Astrocyte of the cerebellum (primary cell): Measurements from ENCODE around the gene NOL11.
"Not testable (repeated sequence)": the region's sequence is repeated elsewhere in the genome, so short reads cannot be mapped to it uniquely, and the experiment has no call there.

Experiments
- DNase-seq: peaks from one replicate; pipeline ENCODE4 v3.0.0-alpha.2; 2011; ENCODE audit warnings: low read depth
- H3K4me3 ChIP-seq: 2 replicates; pipeline ENCODE4 v1.5.1; 2011; ENCODE audit warnings: mild to moderate bottlenecking, low read depth, low read length, moderate library complexity
- CTCF ChIP-seq: IDR thresholded peaks from 2 replicates; pipeline ENCODE4 v1.5.1; 2012; ENCODE audit warnings: low read length, low read depth, moderate library complexity, mild to moderate bottlenecking; ENCODE audit errors: missing control alignments
- in situ Hi-C: cut with HindIII; loops from 2 replicates; pipeline ENCODE4 v1.10.0; 2017; ENCODE audit warnings: low sequenced_read_pairs

Gene NOL11

DNA sequence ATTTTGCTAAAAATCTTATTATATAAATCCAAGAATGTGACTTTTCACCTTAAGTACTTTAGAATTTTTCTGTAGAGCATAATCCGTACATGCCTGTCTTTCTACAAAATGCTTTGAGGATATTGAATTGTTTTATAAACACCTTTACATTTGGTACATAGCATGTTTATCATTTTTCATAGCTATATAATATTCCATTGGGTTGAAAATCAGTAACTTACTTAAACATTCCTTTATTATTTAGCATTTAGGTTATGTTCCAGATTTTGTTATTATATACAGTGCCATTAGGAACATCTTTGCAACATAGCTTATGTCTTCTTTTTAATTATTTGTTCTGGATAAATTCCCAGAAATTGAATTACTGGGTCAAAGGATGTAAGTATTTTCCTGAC lies 17.0 kb upstream of the NOL11 start:
- no peak for DNase-seq
- no peak for TF ChIP-seq CTCF
- no peak overlapping the region for H3K4me3 ChIP-seq
- in situ Hi-C loops: no loop called here

DNA sequence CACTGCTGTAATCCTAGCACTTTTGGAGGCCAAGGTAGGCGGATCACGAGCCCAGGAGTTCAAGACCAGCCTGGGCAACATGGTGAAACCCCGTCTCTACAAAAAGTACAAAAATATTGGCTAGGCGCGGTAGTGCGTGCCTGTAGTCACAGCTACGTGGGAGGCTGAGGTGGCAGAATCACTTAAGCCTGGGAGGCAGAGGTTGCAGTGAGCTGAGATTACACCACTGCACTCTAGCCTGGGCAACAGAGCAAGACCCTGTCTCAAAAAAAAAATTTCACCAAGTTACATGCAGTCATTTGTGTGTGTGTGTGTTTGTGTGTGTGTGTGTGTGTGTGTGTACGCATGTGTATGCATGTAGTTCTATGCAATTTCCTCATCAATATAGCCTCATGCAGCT lies 14.9 kb upstream of the NOL11 start:
- in situ Hi-C loops, H3K4me3 ChIP-seq: not testable (repeated sequence)

DNA sequence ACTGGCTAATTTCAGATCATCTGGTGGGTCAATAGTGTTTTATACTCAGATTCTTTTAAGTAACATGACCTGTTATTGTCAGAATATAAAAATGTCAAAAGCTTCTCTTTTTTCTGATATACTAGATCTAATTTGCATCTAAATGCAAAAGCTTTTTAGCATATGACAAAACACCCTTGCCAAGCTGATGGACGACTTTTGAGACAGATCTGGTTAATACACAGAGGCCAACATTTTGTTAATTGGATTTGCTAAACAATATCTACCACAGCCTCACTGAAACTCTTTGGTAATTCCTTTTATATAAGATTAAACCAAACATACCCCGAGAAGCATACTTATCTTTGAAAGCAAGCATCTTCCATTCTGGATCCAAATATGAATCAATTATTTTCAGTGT lies 10.3 kb upstream of the NOL11 start:
- in situ Hi-C loops: no loop called here
- no peak overlapping the region for H3K4me3 ChIP-seq
- TF ChIP-seq CTCF: no peak
- DNase-seq: no peak

More for the DNA sequence above, 14.9 kb upstream of the NOL11 start:
- not testable (repeated sequence) for DNase-seq

DNA sequence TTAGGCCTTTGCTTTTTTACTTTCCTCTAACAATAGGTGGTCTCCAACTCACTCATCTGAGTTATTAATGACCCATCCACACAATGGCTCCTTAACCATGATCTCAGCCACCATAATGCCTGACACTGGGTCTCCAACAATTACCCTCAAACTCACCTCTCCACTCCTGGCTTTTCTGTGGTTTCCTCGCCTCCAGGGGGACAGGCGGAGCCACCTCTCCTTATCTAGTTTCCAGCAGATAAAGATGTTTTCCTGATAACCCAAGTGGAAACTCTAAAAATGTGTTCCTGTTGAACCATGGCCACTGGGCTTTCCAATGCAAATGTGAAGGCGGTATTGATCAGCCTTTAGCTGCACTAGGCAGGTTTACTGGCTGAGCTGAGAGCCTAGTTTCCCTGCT lies 9.4 kb upstream of the NOL11 start:
- TF ChIP-seq CTCF: no peak
- no peak overlapping the region for H3K4me3 ChIP-seq
- in situ Hi-C loops: no loop called here
- no peak for DNase-seq

DNA sequence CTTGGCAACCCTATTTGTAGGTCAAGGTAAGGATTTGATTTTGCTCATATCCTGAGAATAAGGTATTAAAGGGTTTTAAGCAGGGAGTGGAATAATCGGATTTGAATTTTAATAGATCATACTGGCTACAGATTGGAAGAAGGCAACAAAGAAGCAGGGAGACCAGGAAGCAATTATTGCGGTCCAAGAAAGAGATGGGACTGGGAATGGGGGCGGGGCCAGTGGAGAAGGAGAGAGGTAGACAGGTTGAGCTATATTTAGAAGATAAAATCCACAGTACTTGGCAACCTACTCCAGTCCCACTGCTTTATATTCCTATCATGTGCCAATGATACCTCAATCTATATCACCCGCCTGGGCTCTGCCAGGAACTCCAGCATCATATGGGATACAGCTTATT lies 5.8 kb upstream of the NOL11 start:
- no peak overlapping the region for H3K4me3 ChIP-seq
- no peak for DNase-seq
- no peak for TF ChIP-seq CTCF
- in situ Hi-C loops: no loop called here

DNA sequence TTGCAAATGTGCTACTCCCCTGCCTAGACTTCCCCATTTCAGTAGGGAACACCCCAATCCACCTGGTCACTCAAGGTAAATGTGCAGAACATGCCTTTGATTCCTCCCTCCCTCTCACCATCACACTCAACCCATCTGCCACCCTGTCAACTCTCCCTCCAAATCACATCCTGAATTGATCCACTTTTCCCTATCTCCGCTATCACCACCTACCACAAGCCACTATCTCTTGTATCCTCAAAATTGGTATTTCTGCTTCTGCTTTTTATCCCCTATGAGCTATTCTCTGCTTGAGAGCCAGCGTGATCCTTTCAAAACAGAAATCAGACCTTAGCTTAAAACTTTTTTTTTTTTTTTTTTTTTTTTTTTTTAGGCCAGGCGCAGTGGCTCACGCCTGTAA lies 5.4 kb upstream of the NOL11 start:
- in situ Hi-C loops: no loop called here
- DNase-seq: no peak
- H3K4me3 ChIP-seq: no peak overlapping the region
- TF ChIP-seq CTCF: no peak

- H3K4me3 ChIP-seq: no peak overlapping the region
- TF ChIP-seq CTCF: no peak
- DNase-seq: no peak
- in situ Hi-C loops: no loop called here
These were observed 4.6 kb upstream of the NOL11 start for GRCh38 chr17:67713169-67713568.
